Adrenal gland (tissue), 5 donors: ENCODE data around the gene TM7SF3.

Source experiments
- POLR2A ChIP-seq, 2 donors: fragments of 450-650 bp; IDR thresholded peaks; one replicate each; pipeline ENCODE4 v1.6.1; 2017; ENCODE audit warnings: antibody characterized with exemption in 2 of 2, mild to moderate bottlenecking in 2 of 2, moderate library complexity in 1 of 2
- TF ChIP-seq, protein P1 (sequence below), 6 experiments: fragments of 450-650 bp in 4 of 6; fragments of 200-600 bp in 2 of 6; sonication (generic) in 1 of 6; IDR thresholded peaks; 1 replicate in 5 of 6; 2 replicates in 1 of 6; pipeline versions ENCODE4 v1.5.1 to v1.8.0; 2016 to 2021; ENCODE audit warnings: antibody characterized with exemption in 6 of 6, mild to moderate bottlenecking in 2 of 6, moderate library complexity in 1 of 6
- donor health status: DM: no; HTN: no; CAD: no.

DNA sequence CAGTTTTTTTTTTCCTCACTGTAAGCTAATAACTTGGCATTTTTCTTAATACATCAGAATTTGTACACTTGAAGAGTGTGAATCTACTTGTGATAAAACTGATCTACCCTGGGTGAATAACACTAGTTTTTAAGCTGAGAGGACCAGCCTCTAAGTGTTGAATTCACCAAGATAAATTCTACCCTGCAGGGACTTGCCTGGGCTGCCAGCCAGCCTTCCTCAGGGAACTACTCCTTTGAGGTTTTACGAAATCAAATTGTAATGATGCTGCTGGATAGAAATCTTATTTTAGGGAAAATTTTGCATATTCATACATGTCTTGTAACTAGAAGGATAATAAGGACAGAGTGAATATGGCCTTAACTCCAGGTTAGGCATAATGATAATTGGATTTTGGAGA is 10.1 kb upstream of the TM7SF3 start:
- TF ChIP-seq, protein P1, sequence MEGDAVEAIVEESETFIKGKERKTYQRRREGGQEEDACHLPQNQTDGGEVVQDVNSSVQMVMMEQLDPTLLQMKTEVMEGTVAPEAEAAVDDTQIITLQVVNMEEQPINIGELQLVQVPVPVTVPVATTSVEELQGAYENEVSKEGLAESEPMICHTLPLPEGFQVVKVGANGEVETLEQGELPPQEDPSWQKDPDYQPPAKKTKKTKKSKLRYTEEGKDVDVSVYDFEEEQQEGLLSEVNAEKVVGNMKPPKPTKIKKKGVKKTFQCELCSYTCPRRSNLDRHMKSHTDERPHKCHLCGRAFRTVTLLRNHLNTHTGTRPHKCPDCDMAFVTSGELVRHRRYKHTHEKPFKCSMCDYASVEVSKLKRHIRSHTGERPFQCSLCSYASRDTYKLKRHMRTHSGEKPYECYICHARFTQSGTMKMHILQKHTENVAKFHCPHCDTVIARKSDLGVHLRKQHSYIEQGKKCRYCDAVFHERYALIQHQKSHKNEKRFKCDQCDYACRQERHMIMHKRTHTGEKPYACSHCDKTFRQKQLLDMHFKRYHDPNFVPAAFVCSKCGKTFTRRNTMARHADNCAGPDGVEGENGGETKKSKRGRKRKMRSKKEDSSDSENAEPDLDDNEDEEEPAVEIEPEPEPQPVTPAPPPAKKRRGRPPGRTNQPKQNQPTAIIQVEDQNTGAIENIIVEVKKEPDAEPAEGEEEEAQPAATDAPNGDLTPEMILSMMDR (IDR thresholded peaks at IDR 0.05) = no peak
- no peak for TF ChIP-seq POLR2A (IDR thresholded peaks at IDR 0.05)
